Activated CD8-positive, alpha-beta memory T cell treated with anti-CD3 and anti-CD28 coated beads, Interleukin-2, amount 50 U/mL, for 1 hour (primary cell): ENCODE measurements around the gene SUGCT.
"Not testable (repeated sequence)": the region's sequence is repeated elsewhere in the genome, so short reads cannot be mapped to it uniquely, and the experiment has no call there.

Source experiments
- DNase-seq: peaks from one replicate; pipeline ENCODE4 v3.0.0-alpha.2; 2020; ENCODE audit errors: extremely low read depth

SUGCT gene

DNA sequence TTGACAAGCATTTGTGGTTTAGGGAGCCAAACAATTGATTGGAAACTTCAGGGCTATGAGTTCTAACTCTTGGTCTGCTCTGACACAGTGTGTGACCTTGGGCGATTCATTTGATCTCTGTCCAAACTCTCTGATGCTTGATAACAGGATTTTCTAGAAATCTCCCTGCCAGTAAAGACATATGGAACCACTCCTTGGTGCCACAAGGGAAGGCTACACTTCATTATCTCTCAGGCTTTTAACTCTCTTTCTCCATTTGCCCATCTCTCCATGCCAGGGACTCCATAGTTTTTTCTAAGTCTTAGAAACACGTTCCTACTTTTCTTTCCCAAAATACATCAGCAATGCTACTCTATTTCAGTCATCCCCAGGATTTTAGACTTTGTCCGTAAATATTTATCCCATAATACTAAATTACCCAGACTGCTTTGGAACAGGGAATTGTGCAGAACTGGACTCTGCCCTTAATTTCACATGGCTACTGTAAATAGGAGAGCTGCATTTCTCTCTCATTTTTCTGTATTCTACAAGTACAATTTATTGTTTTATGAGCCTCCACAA, 488.2 kb downstream of the SUGCT start:
- DNase-seq: no peak

DNA sequence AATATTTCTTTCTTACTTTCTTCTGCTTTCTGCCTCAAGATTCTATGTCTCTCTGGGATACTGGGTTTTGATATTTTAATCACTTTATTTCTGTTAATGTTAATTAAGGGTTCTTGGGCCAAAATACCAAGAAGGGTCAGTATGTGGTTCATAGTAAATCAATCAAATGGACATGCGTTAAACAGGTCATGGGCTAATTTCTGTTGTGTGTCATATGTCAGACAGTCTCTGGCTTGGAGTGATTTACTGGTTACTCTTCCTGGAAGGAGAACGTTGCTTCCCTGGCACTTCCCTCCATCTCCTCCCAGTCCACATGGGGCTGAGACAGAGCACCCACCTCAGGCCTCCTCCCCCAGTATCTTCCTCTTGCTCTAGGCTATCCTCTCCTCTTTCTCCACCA, 489.1 kb downstream of the SUGCT start:
- no peak for DNase-seq

DNA sequence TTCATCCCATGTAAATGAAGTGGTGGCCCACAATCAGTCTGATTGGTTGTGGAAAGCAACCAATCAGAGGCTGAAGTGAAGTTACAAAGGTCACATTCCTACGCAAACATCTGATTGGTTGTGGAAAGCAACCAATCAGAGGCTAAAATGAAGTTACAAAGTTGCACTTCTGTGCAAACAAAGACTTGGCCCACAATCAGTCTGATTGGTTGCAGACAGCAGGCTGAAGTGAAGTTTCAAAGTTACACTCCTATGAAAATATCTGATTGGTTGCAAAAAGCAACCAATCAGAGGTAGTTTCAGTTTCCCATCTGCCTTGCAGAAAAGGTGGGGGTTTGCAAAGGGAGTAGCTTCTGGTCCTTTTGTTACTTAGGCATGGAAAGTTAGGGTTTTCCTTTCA, 492.6 kb downstream of the SUGCT start:
- DNase-seq: not testable (repeated sequence)

- DNase-seq: no peak
These were observed 495.1 kb downstream of the SUGCT start for GRCh38 chr7:40629891-40630290.

GRCh38 chr7:40634118-40634517, 499.3 kb downstream of the SUGCT start:
- no peak for DNase-seq

GRCh38 chr7:40638545-40639320, 503.9 kb downstream of the SUGCT start:
- DNase-seq: no peak

DNA sequence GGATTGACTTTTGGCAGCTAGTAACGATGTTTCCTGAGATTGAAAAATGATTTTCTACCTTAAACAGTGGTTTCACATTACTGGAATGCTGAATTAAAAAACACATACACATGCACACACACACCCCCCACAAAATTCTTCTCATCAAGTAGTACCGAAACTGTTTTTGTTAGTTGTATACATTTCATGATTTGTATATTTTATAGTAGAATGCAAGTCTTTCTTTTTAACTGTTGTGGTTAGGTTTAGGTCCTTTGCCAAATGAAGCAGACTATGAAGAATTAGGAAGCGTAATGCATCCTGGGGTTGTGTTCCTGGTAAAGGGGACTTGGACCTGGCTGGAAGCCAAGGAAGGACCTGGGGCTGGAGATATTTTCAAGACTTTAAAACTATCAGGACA, 505.8 kb downstream of the SUGCT start:
- DNase-seq: no peak

DNA sequence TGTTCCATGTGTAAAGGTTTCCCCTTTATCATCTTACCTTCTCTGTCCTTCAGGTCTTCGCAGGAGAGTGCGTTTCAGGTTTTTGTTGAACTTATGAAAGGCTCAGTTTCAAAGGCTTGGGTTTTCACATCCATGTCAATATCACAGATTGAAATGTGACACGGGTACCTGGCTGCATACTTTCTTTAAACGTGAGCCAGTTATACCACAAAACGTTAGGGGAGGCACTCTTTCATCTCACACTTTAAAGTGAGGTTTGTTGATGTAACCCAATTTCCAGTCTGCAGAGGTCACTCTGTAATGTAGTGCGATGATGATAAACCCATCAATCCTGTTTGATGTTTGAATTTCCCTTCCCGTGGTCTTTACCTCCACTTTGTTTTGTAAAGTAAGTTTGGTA, 506.9 kb downstream of the SUGCT start:
- no peak for DNase-seq

DNA sequence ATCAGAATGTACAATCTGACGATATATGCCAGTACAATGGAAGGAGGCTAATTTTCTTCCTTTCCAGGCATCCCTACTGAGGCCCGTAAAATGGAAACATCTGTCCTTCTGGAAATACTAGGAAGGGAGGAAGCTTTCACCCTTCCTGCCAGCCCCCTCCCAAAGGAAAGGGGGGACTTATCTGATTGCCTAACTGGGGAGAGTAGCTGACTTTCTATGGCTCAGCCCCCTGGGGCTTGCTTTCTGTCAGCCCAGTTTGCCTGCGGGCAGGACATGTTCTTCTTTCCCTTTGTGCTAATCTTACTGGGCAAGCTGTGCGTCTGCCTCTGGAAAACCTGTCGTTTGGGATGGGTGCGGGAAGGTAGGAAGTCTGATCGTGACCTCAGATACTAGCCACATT, 508.9 kb downstream of the SUGCT start:
- no peak for DNase-seq

DNA sequence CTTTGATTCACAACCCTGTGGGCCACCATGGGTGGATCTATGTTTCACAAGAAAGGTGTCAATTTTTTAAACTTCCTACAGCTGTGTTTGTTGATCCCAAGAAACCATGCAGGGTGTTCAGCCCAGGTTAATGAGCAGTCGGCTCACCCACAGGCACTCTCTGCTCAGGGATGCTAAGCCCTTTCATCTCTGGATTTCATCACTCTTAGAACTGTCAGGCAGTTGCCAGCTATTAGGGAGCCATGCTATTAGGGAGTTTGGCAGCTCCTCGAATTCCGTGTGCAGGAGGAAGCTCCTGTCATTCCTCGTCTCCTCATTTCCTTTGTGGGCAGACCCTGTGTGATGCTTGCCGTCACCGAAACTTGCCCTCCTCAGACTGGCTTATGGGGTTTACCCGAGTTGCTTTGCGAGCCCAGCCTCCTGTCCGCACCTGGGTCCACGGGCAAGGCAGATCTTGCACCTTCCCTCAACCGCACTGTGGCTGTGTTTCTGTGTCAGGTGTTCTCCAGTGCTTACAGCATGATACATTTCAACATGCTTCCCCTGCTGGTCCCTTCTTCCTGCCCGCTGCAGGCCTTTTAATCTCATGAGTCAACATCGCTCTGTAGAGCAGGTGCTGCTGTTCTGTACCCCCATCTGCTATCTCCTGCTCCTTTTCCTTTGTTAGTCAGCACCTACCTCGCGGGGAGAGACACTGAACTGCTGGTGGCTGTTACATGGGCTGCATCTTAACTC, 509.8 kb downstream of the SUGCT start:
- no peak for DNase-seq

GRCh38 chr7:40645197-40645596, 510.4 kb downstream of the SUGCT start:
- DNase-seq: no peak

DNA sequence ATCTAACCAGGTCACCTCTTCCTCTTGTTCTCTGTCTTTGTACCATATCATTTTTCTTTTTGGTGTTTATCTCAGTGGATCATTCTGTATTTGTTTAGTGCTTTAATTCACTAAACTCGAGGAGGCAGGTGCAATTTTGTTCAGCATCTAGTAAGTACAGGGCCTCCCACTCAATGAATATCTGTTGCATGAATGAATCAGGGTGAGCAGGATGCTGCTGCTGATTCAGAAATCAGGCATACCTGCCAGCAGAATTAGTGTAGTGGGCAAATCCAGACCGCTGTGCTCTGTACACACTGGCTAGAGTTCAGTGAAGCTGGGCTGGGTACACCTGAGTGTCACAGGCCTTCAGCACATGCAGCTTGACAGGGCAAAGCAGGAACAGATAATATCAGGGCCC, 511.9 kb downstream of the SUGCT start:
- no peak for DNase-seq

- DNase-seq: no peak
These were observed 512.9 kb downstream of the SUGCT start for GRCh38 chr7:40647719-40648118.

GRCh38 chr7:40649247-40649646, 514.4 kb downstream of the SUGCT start:
- DNase-seq: no peak

- not testable (repeated sequence) for DNase-seq
These were observed 516.1 kb downstream of the SUGCT start for GRCh38 chr7:40650903-40651302.

DNA sequence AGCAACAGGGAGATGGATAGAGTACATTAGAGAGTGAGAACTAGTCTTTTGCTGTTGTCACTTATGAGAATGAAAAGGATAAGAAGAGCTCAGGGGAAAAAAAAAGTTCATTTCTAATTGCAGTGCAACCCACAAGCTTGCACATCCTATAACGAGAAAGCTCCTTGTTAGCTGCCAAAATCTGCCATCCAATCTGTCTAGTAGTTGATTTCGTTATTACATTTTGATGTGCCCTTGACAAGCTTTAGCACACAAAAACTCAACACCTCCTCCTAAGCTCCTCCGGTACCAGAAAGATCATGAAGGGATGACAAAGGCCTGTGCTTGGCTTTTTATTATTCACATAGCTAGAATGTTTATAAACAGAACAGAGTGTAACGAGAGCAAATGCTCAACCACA, 519.4 kb downstream of the SUGCT start:
- DNase-seq: no peak

DNA sequence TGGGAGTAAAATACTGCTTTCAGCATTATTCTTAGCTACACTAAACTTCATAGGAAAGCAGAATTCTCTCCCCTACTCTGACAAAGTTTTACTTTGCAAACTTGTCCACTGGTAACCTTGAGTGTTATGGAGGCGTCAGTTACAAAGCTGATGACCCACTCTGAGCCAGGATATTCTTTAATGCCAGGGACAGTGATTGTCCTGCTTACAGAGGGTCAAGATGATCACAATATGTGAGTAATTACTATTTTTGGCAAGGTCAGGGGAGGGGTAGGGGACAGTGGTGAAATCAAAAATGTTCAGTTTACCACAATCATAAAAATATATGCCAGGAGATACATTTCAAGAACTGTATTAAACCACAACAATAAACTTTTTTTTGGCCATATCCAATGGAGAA, 520.6 kb downstream of the SUGCT start:
- DNase-seq: no peak

DNA sequence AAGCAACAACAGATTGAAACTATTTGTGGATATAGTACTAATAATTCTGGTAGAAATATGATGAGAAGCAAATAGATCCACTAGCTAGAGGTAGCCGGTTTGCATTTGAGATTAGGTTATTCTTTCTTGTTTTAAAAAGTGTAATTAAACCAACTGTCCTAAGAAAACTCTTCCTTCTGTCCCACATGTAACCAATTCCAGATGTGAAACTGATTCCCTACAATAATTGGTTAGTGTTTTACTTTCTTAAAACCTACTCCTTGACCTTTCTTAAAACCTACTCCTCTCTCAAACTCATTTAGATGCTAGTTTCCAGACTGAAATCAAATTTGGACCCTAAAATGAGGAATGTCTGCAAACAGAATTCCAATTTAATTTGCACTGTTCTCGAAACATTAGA, 521.5 kb downstream of the SUGCT start:
- no peak for DNase-seq

DNA sequence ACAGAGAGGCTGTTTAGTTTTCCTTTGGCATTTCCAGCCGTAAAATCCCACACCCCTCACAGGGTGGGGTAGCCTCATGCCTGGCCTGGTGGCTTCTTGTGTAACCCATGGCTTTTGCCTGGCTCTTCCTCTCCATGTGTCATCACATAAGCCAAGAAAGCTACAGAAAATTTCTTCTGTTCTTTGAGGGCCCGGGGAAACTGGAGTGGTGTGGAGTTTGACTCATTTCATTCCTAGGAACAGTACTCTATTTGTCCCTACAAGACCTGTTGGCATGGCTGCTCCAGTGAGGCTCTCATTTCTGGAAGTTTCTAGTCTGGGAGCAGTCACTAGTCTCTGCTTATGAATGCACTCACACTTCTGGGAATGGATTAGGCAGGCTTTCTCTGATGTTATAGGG, 523.9 kb downstream of the SUGCT start:
- DNase-seq: no peak

GRCh38 chr7:40659231-40659630, 524.4 kb downstream of the SUGCT start:
- no peak for DNase-seq

- DNase-seq: no peak
These were observed 538.5 kb downstream of the SUGCT start for GRCh38 chr7:40673285-40673684.

GRCh38 chr7:40674316-40674715, 539.5 kb downstream of the SUGCT start:
- DNase-seq: no peak

DNA sequence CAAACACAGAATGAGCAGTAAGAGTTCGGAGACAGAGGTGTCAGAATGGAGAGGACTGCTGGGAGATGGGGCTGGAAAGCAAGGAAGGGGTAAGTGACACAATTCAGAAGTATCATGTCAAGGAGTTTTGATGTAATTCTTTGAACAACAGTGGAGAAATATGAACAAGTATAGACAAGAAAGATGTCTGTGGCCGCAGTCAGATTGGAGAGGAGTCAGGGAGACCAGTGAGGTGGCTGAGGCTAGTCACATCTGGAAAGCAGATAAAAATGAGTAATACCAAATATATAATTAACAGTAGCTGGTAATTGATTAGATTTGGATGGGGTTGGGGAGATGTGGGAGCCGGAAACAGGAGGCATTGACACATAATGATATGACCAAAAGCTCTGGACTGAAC, 540.9 kb downstream of the SUGCT start:
- DNase-seq: no peak
